AG04450 (cell line): ENCODE data around the gene SERTM1. TPM values are rescaled to one million over a fixed set of nuclear protein-coding genes. Genes with fewer than 3 reads are reported as not detected.
A peak's percentile ranks its signal among the peaks of the same experiment; 100 is the strongest.

ENCODE experiments used
- CTCF ChIA-PET: fragments of 300-600, 350-600 bp; formaldehyde crosslinking; extraction: SDS; loops from one replicate; lab custom pipeline; 2022; ENCODE audit warnings: antibody characterized with exemption, inconsistent platforms; lab: Charles Lee
- POLR2A ChIA-PET: fragments of 350-600 bp; formaldehyde crosslinking; extraction: SDS; loops from one replicate; lab custom pipeline; 2021; ENCODE audit warnings: antibody characterized with exemption, inconsistent platforms; lab: Yijun Ruan, JAX
- DNase-seq: peaks from one replicate; pipeline ENCODE4 v3.0.0-alpha.2; 2011; ENCODE audit warnings: low read depth, low spot score
- H3K27ac ChIP-seq: one replicate; pipeline ENCODE4 v1.5.1; 2012; ENCODE audit warnings: low read depth, low read length, control low read depth
- H3K27me3 ChIP-seq: one replicate; pipeline ENCODE4 v1.6.0; 2012; ENCODE audit warnings: low read length; ENCODE audit not compliant: control insufficient read depth, insufficient read depth
- H3K4me3 ChIP-seq: 2 replicates; pipeline ENCODE4 v1.5.1; 2011; ENCODE audit warnings: mild to moderate bottlenecking, low read depth, low read length, control low read depth
- H3K9me3 ChIP-seq: 2 replicates; pipeline ENCODE4 v1.5.1; 2012; ENCODE audit warnings: low read length; ENCODE audit not compliant: control insufficient read depth, insufficient read depth
- CTCF ChIP-seq: IDR thresholded peaks from 2 replicates; pipeline ENCODE4 v1.5.1; 2011; ENCODE audit warnings: low read depth, low read length, control low read depth, inconsistent platforms
- polyA plus RNA-seq: library from polyadenylated mRNA; depleted of rRNA; stranded (reverse); fragments of >200 nt; gene quantifications from 2 replicates; pipeline ENCODE4 v1.2.3, GENCODE V29; 2011

Gene SERTM1
- polyA plus RNA-seq, 1 experiment: not detected

GRCh38 chr13:36728006-36728405 lies 54.2 kb downstream of the SERTM1 start:
- ChIA-PET CTCF (interaction anchor here (1.2 to 2.5 kb wide), 3 partner anchors 8 to 445 kb away, joined by 5 to 9 read pairs (median 7); no protein-coding TSS in a partner anchor), POLR2A (no interaction called here)
- no peak overlapping the region for H3K4me3 ChIP-seq
- no peak for TF ChIP-seq CTCF
- H3K9me3 ChIP-seq: no peaks in the 10 kb centered on the region
- H3K27ac ChIP-seq: no peak overlapping the region
- H3K27me3 ChIP-seq: no peaks in the 10 kb centered on the region
- no peak for DNase-seq

GRCh38 chr13:36736119-36736726 lies 62.4 kb downstream of the SERTM1 start:
- DNase-seq: peak; percentile 37
- CTCF ChIA-PET: interaction anchor here (0.6 to 6.1 kb wide), 36 partner anchors 9 to 1693 kb away, joined by 3 to 108 read pairs (median 5); partner anchors contain the start of gene SPART
- Histone ChIP-seq H3K27me3 (no peaks in the 10 kb centered on the region), H3K27ac (no peak overlapping the region), H3K9me3 (no peaks in the 10 kb centered on the region), H3K4me3 (no peak overlapping the region)
- POLR2A ChIA-PET: no interaction called here
- TF ChIP-seq CTCF: peak; percentile 74

GRCh38 chr13:36737524-36738083 lies 63.8 kb downstream of the SERTM1 start:
- TF ChIP-seq CTCF: no peak
- Histone ChIP-seq H3K27ac (no peak overlapping the region), H3K4me3 (no peak overlapping the region), H3K9me3 (no peaks in the 10 kb centered on the region), H3K27me3 (no peaks in the 10 kb centered on the region)
- ChIA-PET POLR2A (no interaction called here), CTCF (interaction anchor here (0.6 to 6.1 kb wide), 12 partner anchors 9 to 454 kb away, joined by 3 to 108 read pairs (median 8); partner anchors contain the start of gene SPART)
- DNase-seq: no peak

GRCh38 chr13:36745436-36745835 lies 71.6 kb downstream of the SERTM1 start:
- H3K4me3 ChIP-seq: no peak overlapping the region
- peaks cover 2% of the 10 kb centered on the region for H3K27me3 ChIP-seq
- CTCF ChIA-PET: interaction anchor here (1.4 to 5.5 kb wide), 3 partner anchors 9 to 470 kb away, joined by 3 to 38 read pairs (median 5); no protein-coding TSS in a partner anchor
- POLR2A ChIA-PET: no interaction called here
- no peak for DNase-seq
- H3K27ac ChIP-seq: no peak overlapping the region
- no peak for TF ChIP-seq CTCF
- no peaks in the 10 kb centered on the region for H3K9me3 ChIP-seq

GRCh38 chr13:36746051-36746450 lies 72.2 kb downstream of the SERTM1 start:
- Histone ChIP-seq H3K27me3 (peaks cover 2% of the 10 kb centered on the region), H3K9me3 (no peaks in the 10 kb centered on the region), H3K4me3 (no peak overlapping the region), H3K27ac (no peak overlapping the region)
- ChIA-PET POLR2A (no interaction called here), CTCF (interaction anchor here (1.7 to 5.5 kb wide), 2 partner anchors 10 to 463 kb away, joined by 5 to 38 read pairs; no protein-coding TSS in a partner anchor)
- no peak for DNase-seq
- TF ChIP-seq CTCF: no peak
